ENCODE measurements around the gene CYB561.
A peak's percentile ranks its signal among the peaks of the same experiment; 100 is the strongest.

The CYB561 gene

GRCh38 chr17:63412234-63412633 lies 33.9 kb downstream of the CYB561 start:
- no peak for DNase-seq (ENCODE audit: low spot score)

- DNase-seq (ENCODE audit: low spot score), result no peak
These were observed 38.3 kb downstream of the CYB561 start for GRCh38 chr17:63407741-63408330.

- DNase-seq (ENCODE audit: low spot score), result peak; percentile 75
These were observed 39.3 kb downstream of the CYB561 start for GRCh38 chr17:63406689-63407330.

GRCh38 chr17:63405741-63406261 lies 40.3 kb downstream of the CYB561 start:
- DNase-seq (ENCODE audit: low spot score), result peak; percentile 44

- no peak for DNase-seq (ENCODE audit: low spot score)
These were observed 41.1 kb downstream of the CYB561 start for GRCh38 chr17:63405020-63405419.

- no peak for DNase-seq (ENCODE audit: low spot score)
These were observed 43.5 kb downstream of the CYB561 start for GRCh38 chr17:63402431-63403212.

- DNase-seq (ENCODE audit: low spot score), result no peak
These were observed 46.2 kb downstream of the CYB561 start for GRCh38 chr17:63399856-63400255.

GRCh38 chr17:63399316-63399715 lies 46.8 kb downstream of the CYB561 start:
- DNase-seq (ENCODE audit: low spot score), result no peak

- DNase-seq (ENCODE audit: low spot score), result no peak
These were observed 47.4 kb downstream of the CYB561 start for GRCh38 chr17:63398680-63399079.

- no peak for DNase-seq (ENCODE audit: low spot score)
These were observed 50.9 kb downstream of the CYB561 start for GRCh38 chr17:63395075-63395805.

GRCh38 chr17:63390090-63390489 lies 56.0 kb downstream of the CYB561 start:
- no peak for DNase-seq (ENCODE audit: low spot score)

- DNase-seq (ENCODE audit: low spot score), result no peak
These were observed 58.3 kb downstream of the CYB561 start for GRCh38 chr17:63387656-63388340.

GRCh38 chr17:63382826-63383225 lies 63.3 kb downstream of the CYB561 start:
- DNase-seq (ENCODE audit: low spot score), result no peak

Data from CD4-positive, alpha-beta T cell treated with Interleukin-15 for 4 hours (primary cell).